Activated naive CD4-positive, alpha-beta T cell treated with anti-CD3 and anti-CD28 coated beads, Interleukin-2, amount 50 U/mL, for 24 hours (primary cell): ENCODE measurements around the gene C1QL1.
A peak's percentile ranks its signal among the peaks of the same experiment; 100 is the strongest.
"Not testable (repeated sequence)": the region's sequence is repeated elsewhere in the genome, so short reads cannot be mapped to it uniquely, and the experiment has no call there.

Experiments used
- H3K27ac Mint-ChIP-seq: one replicate; pipeline ENCODE4 v1.8.0; 2021; ENCODE audit warnings: mild to moderate bottlenecking, mixed read lengths
- H3K27me3 Mint-ChIP-seq: one replicate; pipeline ENCODE4 v1.8.0; 2021; ENCODE audit warnings: mixed read lengths
- H3K36me3 Mint-ChIP-seq: one replicate; pipeline ENCODE4 v1.8.0; 2021; ENCODE audit warnings: mixed read lengths
- H3K4me1 Mint-ChIP-seq: one replicate; pipeline ENCODE4 v1.8.0; 2021; ENCODE audit warnings: mixed read lengths
- H3K4me3 Mint-ChIP-seq: one replicate; pipeline ENCODE4 v1.8.0; 2021; ENCODE audit warnings: mild to moderate bottlenecking, mixed read lengths
- H3K9me3 Mint-ChIP-seq: one replicate; pipeline ENCODE4 v1.8.0; 2021; ENCODE audit warnings: mixed read lengths

C1QL1 gene

GRCh38 chr17:44956998-44957981 lies 10.8 kb downstream of the C1QL1 start:
- H3K4me3 Mint-ChIP-seq, result no peak overlapping the region
- H3K9me3 Mint-ChIP-seq, result no peaks in the 10 kb centered on the region
- peaks cover 12% of the 10 kb centered on the region for H3K27me3 Mint-ChIP-seq
- no peaks in the 10 kb centered on the region for H3K36me3 Mint-ChIP-seq
- H3K27ac Mint-ChIP-seq, result no peak overlapping the region
- H3K4me1 Mint-ChIP-seq, result peaks cover 9% of the 10 kb centered on the region

GRCh38 chr17:44955674-44956425 lies 12.3 kb downstream of the C1QL1 start:
- no peaks in the 10 kb centered on the region for H3K36me3 Mint-ChIP-seq
- H3K4me1 Mint-ChIP-seq, result peaks cover 9% of the 10 kb centered on the region
- H3K9me3 Mint-ChIP-seq, result no peaks in the 10 kb centered on the region
- H3K27ac Mint-ChIP-seq, result no peak overlapping the region
- peaks cover 10% of the 10 kb centered on the region for H3K27me3 Mint-ChIP-seq
- H3K4me3 Mint-ChIP-seq, result no peak overlapping the region

- Mint-ChIP-seq H3K4me3 (no peak overlapping the region), H3K27ac (no peak overlapping the region), H3K4me1 (peaks cover 4% of the 10 kb centered on the region), H3K27me3 (peaks cover 7% of the 10 kb centered on the region), H3K9me3 (no peaks in the 10 kb centered on the region), H3K36me3 (no peaks in the 10 kb centered on the region)
Observed at GRCh38 chr17:44952946-44953475, 15.1 kb downstream of the C1QL1 start.

- no peak overlapping the region for H3K27ac Mint-ChIP-seq
- H3K36me3 Mint-ChIP-seq, result no peaks in the 10 kb centered on the region
- peak overlapping the region; percentile 87 for H3K4me3 Mint-ChIP-seq
- no peaks in the 10 kb centered on the region for H3K9me3 Mint-ChIP-seq
- H3K27me3 Mint-ChIP-seq, result no peaks in the 10 kb centered on the region
- peaks cover 9% of the 10 kb centered on the region for H3K4me1 Mint-ChIP-seq
Observed at GRCh38 chr17:44948315-44948795, 19.7 kb downstream of the C1QL1 start.

GRCh38 chr17:44947461-44948314 lies 20.4 kb downstream of the C1QL1 start, which contains the start of gene KIF18B:
TSS of gene KIF18B (minus strand) at chr17:44947773. CDS start at chr17:44936344, 11,429 bp downstream.
- H3K4me1 Mint-ChIP-seq, result peaks cover 9% of the 10 kb centered on the region
- no peaks in the 10 kb centered on the region for H3K9me3 Mint-ChIP-seq
- peak within 1 kb of the TSS; percentile 87 for H3K4me3 Mint-ChIP-seq
- no peaks in the 10 kb centered on the region for H3K36me3 Mint-ChIP-seq
- H3K27me3 Mint-ChIP-seq, result no peaks in the 10 kb centered on the region
- H3K27ac Mint-ChIP-seq, result peak within 1 kb of the TSS; percentile 82

GRCh38 chr17:44945652-44946051 lies 22.5 kb downstream of the C1QL1 start:
- not testable (repeated sequence) for H3K27me3 Mint-ChIP-seq, H3K4me1 Mint-ChIP-seq, H3K27ac Mint-ChIP-seq, H3K36me3 Mint-ChIP-seq, H3K4me3 Mint-ChIP-seq, H3K9me3 Mint-ChIP-seq

- Mint-ChIP-seq H3K4me1 (no peaks in the 10 kb centered on the region), H3K27me3 (no peaks in the 10 kb centered on the region), H3K27ac (no peak overlapping the region), H3K36me3 (peaks cover 1% of the 10 kb centered on the region), H3K4me3 (no peak overlapping the region), H3K9me3 (no peaks in the 10 kb centered on the region)
Observed at GRCh38 chr17:44942456-44942855, 25.6 kb downstream of the C1QL1 start.

- H3K27ac Mint-ChIP-seq, result no peak overlapping the region
- H3K9me3 Mint-ChIP-seq, result no peaks in the 10 kb centered on the region
- H3K4me1 Mint-ChIP-seq, result no peaks in the 10 kb centered on the region
- no peak overlapping the region for H3K4me3 Mint-ChIP-seq
- peaks cover 1% of the 10 kb centered on the region for H3K36me3 Mint-ChIP-seq
- no peaks in the 10 kb centered on the region for H3K27me3 Mint-ChIP-seq
Observed at GRCh38 chr17:44941712-44942331, 26.3 kb downstream of the C1QL1 start.

- Mint-ChIP-seq H3K4me3 (no peak overlapping the region), H3K4me1 (no peaks in the 10 kb centered on the region), H3K36me3 (peaks cover 1% of the 10 kb centered on the region), H3K27ac (no peak overlapping the region), H3K9me3 (no peaks in the 10 kb centered on the region), H3K27me3 (no peaks in the 10 kb centered on the region)
Observed at GRCh38 chr17:44940768-44941167, 27.3 kb downstream of the C1QL1 start.

- no peaks in the 10 kb centered on the region for H3K4me1 Mint-ChIP-seq
- no peak overlapping the region for H3K4me3 Mint-ChIP-seq
- no peaks in the 10 kb centered on the region for H3K27me3 Mint-ChIP-seq
- H3K9me3 Mint-ChIP-seq, result no peaks in the 10 kb centered on the region
- peaks cover 1% of the 10 kb centered on the region for H3K36me3 Mint-ChIP-seq
- H3K27ac Mint-ChIP-seq, result no peak overlapping the region
Observed at GRCh38 chr17:44940317-44940716, 27.8 kb downstream of the C1QL1 start.

- Mint-ChIP-seq H3K27ac (no peak overlapping the region), H3K36me3 (peaks cover 1% of the 10 kb centered on the region), H3K9me3 (no peaks in the 10 kb centered on the region), H3K4me1 (no peaks in the 10 kb centered on the region), H3K27me3 (no peaks in the 10 kb centered on the region), H3K4me3 (no peak overlapping the region)
Observed at GRCh38 chr17:44935116-44935515, 33.0 kb downstream of the C1QL1 start.

GRCh38 chr17:44934745-44935105 lies 33.4 kb downstream of the C1QL1 start:
- Mint-ChIP-seq H3K4me1 (no peaks in the 10 kb centered on the region), H3K4me3 (no peak overlapping the region), H3K36me3 (peaks cover 1% of the 10 kb centered on the region), H3K27me3 (no peaks in the 10 kb centered on the region), H3K27ac (no peak overlapping the region), H3K9me3 (no peaks in the 10 kb centered on the region)

- no peaks in the 10 kb centered on the region for H3K4me1 Mint-ChIP-seq
- H3K36me3 Mint-ChIP-seq, result no peaks in the 10 kb centered on the region
- no peaks in the 10 kb centered on the region for H3K27me3 Mint-ChIP-seq
- H3K4me3 Mint-ChIP-seq, result no peak overlapping the region
- no peaks in the 10 kb centered on the region for H3K9me3 Mint-ChIP-seq
- H3K27ac Mint-ChIP-seq, result no peak overlapping the region
Observed at GRCh38 chr17:44933824-44934744, 34.0 kb downstream of the C1QL1 start.

- H3K9me3 Mint-ChIP-seq, result no peaks in the 10 kb centered on the region
- H3K4me1 Mint-ChIP-seq, result no peaks in the 10 kb centered on the region
- H3K4me3 Mint-ChIP-seq, result no peak overlapping the region
- H3K36me3 Mint-ChIP-seq, result no peaks in the 10 kb centered on the region
- H3K27me3 Mint-ChIP-seq, result no peaks in the 10 kb centered on the region
- H3K27ac Mint-ChIP-seq, result no peak overlapping the region
Observed at GRCh38 chr17:44932787-44933097, 35.4 kb downstream of the C1QL1 start.
